H1 (cell line): ENCODE data around the gene DTNB. TPM values are rescaled to one million over a fixed set of nuclear protein-coding genes. Genes with fewer than 3 reads are reported as not detected.

Experiments
- ASH2L ChIP-seq: fragments of 200-600, 300-600 bp; sonication (generic); IDR thresholded peaks from one replicate; pipeline ENCODE4 v1.7.1; 2017; ENCODE audit warnings: low read length
- SP2 ChIP-seq: IDR thresholded peaks from 2 replicates; pipeline ENCODE4 v1.6.1; 2012; ENCODE audit warnings: mild to moderate bottlenecking, low read length, inconsistent platforms
- SRF ChIP-seq: IDR thresholded peaks from 2 replicates; pipeline ENCODE4 v1.6.1; 2011; ENCODE audit warnings: mild to moderate bottlenecking, low read depth, low read length, moderate library complexity
- SUZ12 ChIP-seq: fragments of 200-600 bp; sonication (generic); IDR thresholded peaks from 2 replicates; pipeline ENCODE4 v1.6.1; 2012; ENCODE audit warnings: mild to moderate bottlenecking, inconsistent platforms, low read length, moderate library complexity, mixed read lengths
- TCF12 ChIP-seq: IDR thresholded peaks from 2 replicates; pipeline ENCODE4 v1.6.1; 2011; ENCODE audit warnings: low read depth, mild to moderate bottlenecking, low read length
- TEAD4 ChIP-seq: IDR thresholded peaks from 2 replicates; pipeline ENCODE4 v1.6.1; 2012; ENCODE audit warnings: low read depth, low read length, inconsistent platforms, mixed read lengths
- polyA plus RNA-seq, 7 experiments: library from polyadenylated mRNA; depleted of rRNA in 3 of 7; stranded (reverse) in 5 of 7; unstranded in 2 of 7; fragments of >200 nt in 5 of 7; fragments of 200-250 nt in 2 of 7; gene quantifications; 1 replicate in 5 of 7; 2 replicates in 1 of 7; 4 replicates in 1 of 7; pipeline versions ENCODE4 v1.2.1 to v1.2.3, GENCODE V29; 2011 to 2013; ENCODE audit warnings: missing spikeins in 2 of 7, mixed read lengths in 2 of 7
- total RNA-seq: library from RNA; stranded (reverse); fragmentation: NEBNext Ultra II Directional; extraction: Animal tissue kit (Norgen Biotek cat#: 25700); gene quantifications from 2 replicates; pipeline ENCODE4 v1.2.1, GENCODE V29; 2021

The DTNB gene
- total and polyA plus RNA-seq, 2 of the 8 experiments (the other 6 are each of a cell fraction or from before 2014, with no cell fraction given), result 39.6 to 49.5 TPM

GRCh38 chr2:25544445-25544844, 128.9 kb downstream of the DTNB start (continued):
- no peak for TF ChIP-seq TCF12
- TF ChIP-seq ASH2L, result no peak
- TF ChIP-seq SUZ12, result no peak
- no peak for TF ChIP-seq SRF
- no peak for TF ChIP-seq TEAD4
- TF ChIP-seq SP2, result no peak
